Fibroblast of the conjunctiva (primary cell): Measurements from ENCODE around the gene ANKMY1.
"Not testable (repeated sequence)": the region's sequence is repeated elsewhere in the genome, so short reads cannot be mapped to it uniquely, and the experiment has no call there.

Source experiments
- DNase-seq: peaks from one replicate; pipeline ENCODE4 v3.0.0-alpha.2; 2010; ENCODE audit warnings: low read depth

Gene ANKMY1

GRCh38 chr2:240568678-240569522 is 11.1 kb upstream of the ANKMY1 start:
- no peak for DNase-seq

- no peak for DNase-seq
Observed at GRCh38 chr2:240567872-240568677, 10.3 kb upstream of the ANKMY1 start, which contains the start of gene RNPEPL1. Gene RNPEPL1 (plus strand): TSS chr2:240568484. CDS start chr2:240568587, 103 bp downstream.

GRCh38 chr2:240567137-240567871 is 9.5 kb upstream of the ANKMY1 start:
- DNase-seq: no peak

GRCh38 chr2:240566203-240567136 is 8.7 kb upstream of the ANKMY1 start:
- DNase-seq: peak; percentile 65

GRCh38 chr2:240565333-240566202 is 7.8 kb upstream of the ANKMY1 start:
- no peak for DNase-seq

GRCh38 chr2:240564561-240565332 is 7.0 kb upstream of the ANKMY1 start:
- no peak for DNase-seq

GRCh38 chr2:240563951-240564560 is 6.3 kb upstream of the ANKMY1 start:
- DNase-seq: no peak

GRCh38 chr2:240563231-240563630 is 5.4 kb upstream of the ANKMY1 start:
- DNase-seq: not testable (repeated sequence)

GRCh38 chr2:240561325-240561971 is 3.7 kb upstream of the ANKMY1 start:
- no peak for DNase-seq

- peak; percentile 96 for DNase-seq
Observed at GRCh38 chr2:240560480-240561324, 2.9 kb upstream of the ANKMY1 start.

GRCh38 chr2:240560084-240560479 is 2.3 kb upstream of the ANKMY1 start, which contains the start of gene DUSP28:
Gene DUSP28 (plus strand): TSS chr2:240560357. CDS start chr2:240560685, 328 bp downstream.
- peak; percentile 64 for DNase-seq

GRCh38 chr2:240559286-240559685 is 1.5 kb upstream of the ANKMY1 start:
- DNase-seq: no peak

- no peak for DNase-seq
Observed at GRCh38 chr2:240558236-240558761, 511 bp upstream of the ANKMY1 start.

GRCh38 chr2:240557101-240557751 is 562 bp downstream of the ANKMY1 start:
- DNase-seq: no peak

- DNase-seq: no peak
Observed at GRCh38 chr2:240556553-240557100, 1.2 kb downstream of the ANKMY1 start.

GRCh38 chr2:240555541-240556250 is 2.1 kb downstream of the ANKMY1 start:
- DNase-seq: no peak
